Nephron (organoid): ENCODE data around the gene MPST.

Source experiments
- H3K27ac Mint-ChIP-seq, 3 experiments: 2 replicates each; pipeline ENCODE4 v1.8.0; 2020; ENCODE audit warnings: mixed read lengths in 3 of 3, mild to moderate bottlenecking in 2 of 3, moderate library complexity in 1 of 3
- H3K27me3 Mint-ChIP-seq: 2 replicates; pipeline ENCODE4 v1.8.0; 2021; ENCODE audit warnings: low read depth, mild to moderate bottlenecking, moderate library complexity, mixed read lengths
- H3K36me3 Mint-ChIP-seq: 2 replicates; pipeline ENCODE4 v1.8.0; 2020; ENCODE audit warnings: low read depth, mixed read lengths
- H3K4me1 Mint-ChIP-seq: 2 replicates; pipeline ENCODE4 v1.8.0; 2020; ENCODE audit warnings: mixed read lengths
- H3K4me3 Mint-ChIP-seq, 3 experiments: 2 replicates each; pipeline ENCODE4 v1.8.0; 2020; ENCODE audit warnings: mild to moderate bottlenecking in 3 of 3, mixed read lengths in 3 of 3, moderate library complexity in 2 of 3
- H3K9me3 Mint-ChIP-seq: 2 replicates; pipeline ENCODE4 v1.8.0; 2020; ENCODE audit warnings: mixed read lengths
- CTCF ChIP-seq, 3 experiments: fragments of 200-600 bp; sonication (generic); IDR thresholded peaks; one replicate each; pipeline ENCODE4 v1.5.0; 2021; ENCODE audit warnings: antibody characterized with exemption in 3 of 3; ENCODE audit not compliant: unreplicated experiment in 3 of 3

MPST gene

DNA sequence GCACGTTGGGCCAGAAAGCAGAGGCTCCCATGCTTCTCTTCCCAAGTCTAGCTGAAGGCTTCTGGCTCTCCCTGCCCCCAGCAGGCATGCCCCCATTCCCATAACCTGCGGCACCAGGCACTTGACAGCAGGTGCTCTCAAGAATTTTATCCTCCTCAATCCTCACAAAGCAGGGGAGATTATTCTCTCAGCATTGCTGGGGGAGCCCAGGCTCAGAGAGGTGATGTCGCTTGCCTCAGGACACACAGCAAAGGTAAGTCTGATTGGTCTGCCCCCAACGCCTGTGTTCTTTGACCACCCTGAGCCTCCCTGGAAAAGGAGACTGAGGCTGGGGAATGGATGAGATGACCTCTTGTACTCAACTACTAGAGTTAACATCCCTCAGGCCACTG is 5.1 kb upstream of the MPST start:
- H3K9me3 Mint-ChIP-seq, result no peaks in the 10 kb centered on the region
- H3K27me3 Mint-ChIP-seq, result no peaks in the 10 kb centered on the region
- no peak for TF ChIP-seq CTCF (IDR thresholded peaks at IDR 0.05; ENCODE audit: unreplicated experiment in 3 of 3)
- no peak overlapping the region for H3K27ac Mint-ChIP-seq
- H3K4me3 Mint-ChIP-seq, result no peak overlapping the region
- no peaks in the 10 kb centered on the region for H3K36me3 Mint-ChIP-seq
- peaks cover 16% of the 10 kb centered on the region for H3K4me1 Mint-ChIP-seq

DNA sequence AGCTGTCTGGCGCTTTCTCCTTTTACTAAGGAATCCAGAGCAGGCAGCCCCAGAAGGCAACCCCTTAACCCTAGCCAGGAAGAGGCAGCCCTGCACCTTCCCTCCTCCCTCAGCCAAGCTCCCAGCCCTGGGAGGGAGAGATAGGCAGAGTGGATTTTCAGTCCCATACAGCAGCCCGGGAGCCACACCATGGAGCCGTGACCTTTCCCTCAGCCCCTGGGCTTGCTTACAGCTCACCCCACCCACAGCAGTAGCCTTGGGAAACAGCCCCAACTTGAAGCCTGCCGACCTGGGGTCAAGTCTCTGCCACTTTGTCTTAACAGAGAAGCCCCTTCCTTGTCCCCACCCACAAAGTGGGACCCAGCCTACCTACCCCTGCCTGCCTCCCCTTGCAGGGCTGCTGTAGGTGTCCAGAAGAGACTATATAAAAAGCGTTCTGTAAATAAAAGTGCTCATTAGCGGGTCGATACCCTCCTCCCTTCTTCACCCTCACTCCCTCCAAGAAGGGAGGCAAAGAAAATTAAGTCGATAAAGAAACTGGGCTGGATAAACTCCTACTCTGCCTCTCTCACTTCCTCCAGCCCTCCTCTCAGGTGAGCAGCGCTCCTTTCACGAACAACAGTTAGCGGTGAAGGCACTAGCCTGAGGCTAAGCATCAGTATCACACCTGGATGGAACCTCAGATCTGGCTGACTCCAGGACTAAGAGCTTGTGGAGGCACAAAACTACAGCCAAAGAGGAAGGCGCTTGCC is 4.5 kb upstream of the MPST start:
- peak overlapping the region in 1 of 3 experiments; percentile 7 for H3K4me3 Mint-ChIP-seq
- peaks cover 16% of the 10 kb centered on the region for H3K4me1 Mint-ChIP-seq
- H3K27me3 Mint-ChIP-seq, result no peaks in the 10 kb centered on the region
- no peaks in the 10 kb centered on the region for H3K9me3 Mint-ChIP-seq
- no peaks in the 10 kb centered on the region for H3K36me3 Mint-ChIP-seq
- TF ChIP-seq CTCF (IDR thresholded peaks at IDR 0.05; ENCODE audit: unreplicated experiment in 3 of 3), result no peak
- H3K27ac Mint-ChIP-seq, result peak overlapping the region in 2 of 3 experiments; percentile 11 to 23

GRCh38 chr22:37015587-37015878 is 4.0 kb upstream of the MPST start:
- Mint-ChIP-seq H3K36me3 (no peaks in the 10 kb centered on the region), H3K4me1 (peaks cover 16% of the 10 kb centered on the region), H3K27ac (peak overlapping the region in 2 of 3 experiments; percentile 11 to 23), H3K27me3 (no peaks in the 10 kb centered on the region), H3K4me3 (no peak overlapping the region), H3K9me3 (no peaks in the 10 kb centered on the region)
- TF ChIP-seq CTCF (IDR thresholded peaks at IDR 0.05; ENCODE audit: unreplicated experiment in 3 of 3), result no peak

DNA sequence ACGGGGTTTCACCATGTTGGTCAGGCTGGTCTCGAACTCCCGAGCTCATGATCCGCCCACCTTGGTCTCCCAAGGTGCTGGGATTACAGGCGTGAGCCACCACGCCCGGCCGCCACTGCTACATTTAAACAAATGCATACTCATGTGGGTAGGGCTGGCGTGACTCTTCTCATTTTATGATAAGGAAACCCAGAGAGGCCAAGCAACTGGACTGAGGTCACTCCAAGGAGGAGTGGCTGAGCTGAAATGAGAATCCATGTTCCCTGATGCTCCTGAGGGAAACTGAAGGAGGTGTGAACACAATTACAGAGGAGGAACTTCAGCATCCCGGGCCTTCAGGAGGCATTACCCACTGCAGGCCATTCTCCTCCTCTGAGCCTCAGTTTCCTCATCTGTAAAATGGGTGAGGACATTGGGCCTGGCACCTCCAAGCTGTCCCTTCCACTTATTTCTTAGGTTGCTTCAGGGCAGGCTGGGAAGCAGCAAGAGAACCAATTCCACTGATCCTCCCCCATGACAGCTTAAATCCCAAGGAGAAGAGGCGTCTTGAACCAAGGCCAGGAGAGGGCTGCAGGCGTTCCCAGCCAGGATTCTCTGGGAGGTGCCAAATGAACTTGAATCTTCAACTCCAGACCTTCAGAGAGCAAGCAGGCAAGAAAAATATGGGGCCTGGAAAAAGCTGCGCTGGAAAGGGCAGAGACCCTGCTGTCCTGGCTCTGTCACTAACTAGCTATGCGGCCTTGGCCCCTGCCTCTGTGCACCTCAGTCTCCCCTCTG is 3.2 kb upstream of the MPST start:
- Mint-ChIP-seq H3K4me3 (peak overlapping the region; percentile 72 to 85 (median 82)), H3K27ac (peak overlapping the region; percentile 64 to 89 (median 87)), H3K4me1 (peaks cover 16% of the 10 kb centered on the region), H3K27me3 (no peaks in the 10 kb centered on the region), H3K9me3 (no peaks in the 10 kb centered on the region), H3K36me3 (no peaks in the 10 kb centered on the region)
- no peak for TF ChIP-seq CTCF (IDR thresholded peaks at IDR 0.05; ENCODE audit: unreplicated experiment in 3 of 3)

DNA sequence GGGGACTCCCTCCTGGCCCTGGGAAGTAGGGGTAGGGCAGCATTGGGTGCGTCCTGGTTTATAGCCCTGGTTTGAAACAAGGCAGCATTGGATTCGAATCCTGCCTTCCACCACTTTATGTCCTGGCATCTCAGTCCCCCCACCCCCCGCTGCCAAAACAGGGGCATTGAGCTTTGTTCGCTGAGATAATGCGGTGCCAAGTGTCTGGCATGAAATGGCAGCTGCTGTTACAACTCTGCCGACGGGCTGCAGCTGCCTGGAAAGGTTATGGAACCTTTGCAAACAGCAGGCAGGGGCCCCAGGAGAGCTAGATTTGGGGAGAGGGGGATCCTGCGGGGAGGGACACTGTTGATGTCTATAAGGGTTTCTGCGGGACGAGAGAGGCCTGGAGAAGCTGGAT is 2.2 kb upstream of the MPST start:
- peak overlapping the region; percentile 94 for H3K4me3 Mint-ChIP-seq
- no peaks in the 10 kb centered on the region for H3K27me3 Mint-ChIP-seq
- H3K36me3 Mint-ChIP-seq, result no peaks in the 10 kb centered on the region
- no peaks in the 10 kb centered on the region for H3K9me3 Mint-ChIP-seq
- H3K4me1 Mint-ChIP-seq, result peaks cover 20% of the 10 kb centered on the region
- TF ChIP-seq CTCF (IDR thresholded peaks at IDR 0.05; ENCODE audit: unreplicated experiment in 3 of 3), result no peak
- peak overlapping the region in 2 of 3 experiments; percentile 68 to 89 for H3K27ac Mint-ChIP-seq
